ENCODE measurements around the gene ATP2B2.

DNA sequence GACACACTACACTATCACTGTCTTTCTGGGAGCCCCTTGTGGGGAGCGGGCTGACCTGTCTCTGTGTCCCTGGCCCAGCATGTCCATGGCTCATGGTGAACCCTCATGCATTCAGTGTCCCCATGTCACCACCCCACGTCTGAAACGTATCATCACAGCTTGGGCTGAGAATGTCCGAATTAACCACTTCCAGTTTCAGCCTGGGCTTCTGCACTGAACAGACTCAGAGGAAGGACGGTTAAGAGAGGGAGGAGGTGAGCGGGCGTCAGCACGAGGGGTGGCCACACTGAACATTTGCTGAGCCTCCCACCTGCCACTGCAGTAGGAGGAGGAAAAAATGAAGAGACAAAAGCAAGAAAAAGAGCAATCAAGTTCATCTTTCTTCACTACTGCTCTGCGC is 30.5 kb downstream of the ATP2B2 start:
- TF ChIP-seq, protein P1, sequence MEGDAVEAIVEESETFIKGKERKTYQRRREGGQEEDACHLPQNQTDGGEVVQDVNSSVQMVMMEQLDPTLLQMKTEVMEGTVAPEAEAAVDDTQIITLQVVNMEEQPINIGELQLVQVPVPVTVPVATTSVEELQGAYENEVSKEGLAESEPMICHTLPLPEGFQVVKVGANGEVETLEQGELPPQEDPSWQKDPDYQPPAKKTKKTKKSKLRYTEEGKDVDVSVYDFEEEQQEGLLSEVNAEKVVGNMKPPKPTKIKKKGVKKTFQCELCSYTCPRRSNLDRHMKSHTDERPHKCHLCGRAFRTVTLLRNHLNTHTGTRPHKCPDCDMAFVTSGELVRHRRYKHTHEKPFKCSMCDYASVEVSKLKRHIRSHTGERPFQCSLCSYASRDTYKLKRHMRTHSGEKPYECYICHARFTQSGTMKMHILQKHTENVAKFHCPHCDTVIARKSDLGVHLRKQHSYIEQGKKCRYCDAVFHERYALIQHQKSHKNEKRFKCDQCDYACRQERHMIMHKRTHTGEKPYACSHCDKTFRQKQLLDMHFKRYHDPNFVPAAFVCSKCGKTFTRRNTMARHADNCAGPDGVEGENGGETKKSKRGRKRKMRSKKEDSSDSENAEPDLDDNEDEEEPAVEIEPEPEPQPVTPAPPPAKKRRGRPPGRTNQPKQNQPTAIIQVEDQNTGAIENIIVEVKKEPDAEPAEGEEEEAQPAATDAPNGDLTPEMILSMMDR (conservative IDR thresholded peaks at IDR 0.05; ENCODE audit: low read length): no peak
- no peak for TF ChIP-seq EZH2phosphoT487 (IDR thresholded peaks at IDR 0.05; ENCODE audit: borderline replicate concordance, low read depth, low read length)
